GM12892 (cell line): Measurements from ENCODE around the gene CA12.

Experiments
- POLR2A ChIP-seq: IDR thresholded peaks from 2 replicates; pipeline ENCODE4 v1.6.1; 2011; ENCODE audit warnings: low read depth, low read length, control low read depth
- POLR2AphosphoS5 ChIP-seq: IDR thresholded peaks from 2 replicates; pipeline ENCODE4 v1.6.1; 2011; ENCODE audit warnings: low read depth, low read length, control low read depth
- TAF1 ChIP-seq: IDR thresholded peaks from 2 replicates; pipeline ENCODE4 v1.6.1; 2011; ENCODE audit warnings: low read depth, mild to moderate bottlenecking, control low read depth, low read length, borderline replicate concordance

- TF ChIP-seq TAF1 (no peak), POLR2A (no peak), POLR2AphosphoS5 (no peak)
Measured at GRCh38 chr15:63288342-63288741, 93.3 kb downstream of the CA12 start.
